Endothelial cell (in vitro differentiated cells): ENCODE measurements around the gene CXCL1. TPM values are rescaled to one million over a fixed set of nuclear protein-coding genes. Genes with fewer than 3 reads are reported as not detected.

ENCODE experiments used
- DNase-seq: peaks from one replicate; pipeline ENCODE4 v3.0.0; 2021; ENCODE audit warnings: low spot score
- H3K27ac Mint-ChIP-seq: one replicate; pipeline ENCODE4 v1.8.0; 2021; ENCODE audit warnings: mixed read lengths, inconsistent platforms; ENCODE audit not compliant: unreplicated experiment
- H3K27me3 Mint-ChIP-seq: one replicate; pipeline ENCODE4 v1.8.0; 2021; ENCODE audit warnings: mild to moderate bottlenecking, moderate library complexity, mixed read lengths, inconsistent platforms; ENCODE audit not compliant: unreplicated experiment
- H3K36me3 Mint-ChIP-seq: one replicate; pipeline ENCODE4 v1.8.0; 2021; ENCODE audit warnings: mild to moderate bottlenecking, low read depth, mixed read lengths, inconsistent platforms; ENCODE audit not compliant: unreplicated experiment
- H3K4me1 Mint-ChIP-seq: one replicate; pipeline ENCODE4 v1.8.0; 2021; ENCODE audit warnings: mild to moderate bottlenecking, mixed read lengths, inconsistent platforms; ENCODE audit not compliant: unreplicated experiment
- H3K4me3 Mint-ChIP-seq: one replicate; pipeline ENCODE4 v1.8.0; 2021; ENCODE audit warnings: mild to moderate bottlenecking, mixed read lengths, inconsistent platforms; ENCODE audit not compliant: unreplicated experiment
- H3K9me3 Mint-ChIP-seq: one replicate; pipeline ENCODE4 v1.8.0; 2021; ENCODE audit warnings: mixed read lengths, inconsistent platforms; ENCODE audit not compliant: unreplicated experiment
- CTCF ChIP-seq: fragments of 200-600 bp; sonication (generic); IDR thresholded peaks from one replicate; pipeline ENCODE4 v1.5.0; 2021; ENCODE audit warnings: antibody characterized with exemption; ENCODE audit not compliant: unreplicated experiment
- total RNA-seq: library from RNA; stranded (reverse); fragmentation: NEBNext Ultra II Directional; extraction: Animal tissue kit (Norgen Biotek cat#: 25700); gene quantifications from one replicate; pipeline ENCODE4 v1.2.1, GENCODE V29; 2021; ENCODE audit not compliant: unreplicated experiment

The CXCL1 gene
- total RNA-seq, 1 donor from 2014 or later: 1.7 TPM

- TF ChIP-seq CTCF: no peak
- Mint-ChIP-seq H3K27ac (no peak overlapping the region), H3K27me3 (no peaks in the 10 kb centered on the region), H3K4me1 (peaks cover 6% of the 10 kb centered on the region), H3K4me3 (no peak overlapping the region), H3K9me3 (no peaks in the 10 kb centered on the region), H3K36me3 (no peaks in the 10 kb centered on the region)
- no peak for DNase-seq
Observed at GRCh38 chr4:73851293-73851692, 17.9 kb upstream of the CXCL1 start.

- Mint-ChIP-seq H3K27ac (no peak overlapping the region), H3K36me3 (no peaks in the 10 kb centered on the region), H3K27me3 (no peaks in the 10 kb centered on the region), H3K4me1 (peaks cover 6% of the 10 kb centered on the region), H3K4me3 (no peak overlapping the region), H3K9me3 (no peaks in the 10 kb centered on the region)
- DNase-seq: no peak
- no peak for TF ChIP-seq CTCF
Observed at GRCh38 chr4:73852771-73853170, 16.4 kb upstream of the CXCL1 start.

GRCh38 chr4:73853246-73853704 is 15.9 kb upstream of the CXCL1 start, which contains the start of gene PF4V1:
Gene PF4V1 (plus strand): TSS chr4:73853296. CDS start chr4:73853363, 67 bp downstream.
- no peak for TF ChIP-seq CTCF
- no peak within 1 kb of the TSS for H3K4me3 Mint-ChIP-seq
- DNase-seq: no peak
- peaks cover 6% of the 10 kb centered on the region for H3K4me1 Mint-ChIP-seq
- no peaks in the 10 kb centered on the region for H3K36me3 Mint-ChIP-seq
- H3K27ac Mint-ChIP-seq: no peak within 1 kb of the TSS
- H3K9me3 Mint-ChIP-seq: no peaks in the 10 kb centered on the region
- no peaks in the 10 kb centered on the region for H3K27me3 Mint-ChIP-seq

GRCh38 chr4:73853718-73854473 is 15.3 kb upstream of the CXCL1 start:
- Mint-ChIP-seq H3K27ac (no peak overlapping the region), H3K9me3 (no peaks in the 10 kb centered on the region), H3K27me3 (no peaks in the 10 kb centered on the region), H3K4me3 (no peak overlapping the region), H3K36me3 (no peaks in the 10 kb centered on the region), H3K4me1 (peaks cover 6% of the 10 kb centered on the region)
- no peak for TF ChIP-seq CTCF
- DNase-seq: no peak

- Mint-ChIP-seq H3K27ac (no peak overlapping the region), H3K27me3 (no peaks in the 10 kb centered on the region), H3K4me3 (no peak overlapping the region), H3K36me3 (no peaks in the 10 kb centered on the region), H3K4me1 (peaks cover 6% of the 10 kb centered on the region), H3K9me3 (no peaks in the 10 kb centered on the region)
- TF ChIP-seq CTCF: no peak
- no peak for DNase-seq
Observed at GRCh38 chr4:73855406-73855805, 13.8 kb upstream of the CXCL1 start.
